Measurements from ENCODE around the gene CCL13.
"Not testable (repeated sequence)": the region's sequence is repeated elsewhere in the genome, so short reads cannot be mapped to it uniquely, and the experiment has no call there.

Gene CCL13

GRCh38 chr17:34356194-34356593 is at the start of gene CCL13:
CCL13 (plus strand) TSS chr17:34356480; CDS start chr17:34356527, 47 bp downstream.
- no peak for DNase-seq

- DNase-seq: no peak
Observed at GRCh38 chr17:34307110-34307509, 49.2 kb upstream of the CCL13 start.

- no peak for DNase-seq
Observed at GRCh38 chr17:34308371-34308770, 47.9 kb upstream of the CCL13 start.

- DNase-seq: no peak
Observed at GRCh38 chr17:34311291-34311690, 45.0 kb upstream of the CCL13 start.

- no peak for DNase-seq
Observed at GRCh38 chr17:34312080-34312479, 44.2 kb upstream of the CCL13 start.

- DNase-seq: no peak
Observed at GRCh38 chr17:34313164-34313563, 43.1 kb upstream of the CCL13 start.

GRCh38 chr17:34314279-34314678 is 42.0 kb upstream of the CCL13 start:
- DNase-seq: no peak

GRCh38 chr17:34318474-34318873 is 37.8 kb upstream of the CCL13 start:
- no peak for DNase-seq

- DNase-seq: no peak
Observed at GRCh38 chr17:34319039-34319483, 37.2 kb upstream of the CCL13 start, which contains the start of gene CCL8. CCL8 (plus strand) TSS chr17:34319435; CDS start chr17:34319502, 67 bp downstream.

- no peak for DNase-seq
Observed at GRCh38 chr17:34321964-34322363, 34.3 kb upstream of the CCL13 start.

- not testable (repeated sequence) for DNase-seq
Observed at GRCh38 chr17:34327580-34327979, 28.7 kb upstream of the CCL13 start.

- DNase-seq: no peak
Observed at GRCh38 chr17:34337701-34338100, 18.6 kb upstream of the CCL13 start.

GRCh38 chr17:34339138-34339770 is 17.0 kb upstream of the CCL13 start:
- DNase-seq: no peak

- no peak for DNase-seq
Observed at GRCh38 chr17:34341916-34342315, 14.4 kb upstream of the CCL13 start.

- no peak for DNase-seq
Observed at GRCh38 chr17:34347063-34347462, 9.2 kb upstream of the CCL13 start.

- no peak for DNase-seq
Observed at GRCh38 chr17:34349751-34350150, 6.5 kb upstream of the CCL13 start.

- DNase-seq: no peak
Observed at GRCh38 chr17:34351096-34351495, 5.2 kb upstream of the CCL13 start.

GRCh38 chr17:34352191-34352590 is 4.1 kb upstream of the CCL13 start:
- no peak for DNase-seq

- DNase-seq: no peak
Observed at GRCh38 chr17:34354637-34355036, 1.6 kb upstream of the CCL13 start.

- DNase-seq: no peak
Observed at GRCh38 chr17:34357398-34357797, 1.1 kb downstream of the CCL13 start.

- no peak for DNase-seq
Observed at GRCh38 chr17:34358631-34359030, 2.4 kb downstream of the CCL13 start.

GRCh38 chr17:34360601-34361270 is 4.5 kb downstream of the CCL13 start:
- no peak for DNase-seq

GRCh38 chr17:34361478-34362061 is 5.3 kb downstream of the CCL13 start:
- DNase-seq: peak in 2 of 4 experiments; percentile 6 to 30

GRCh38 chr17:34363183-34363661 is 6.9 kb downstream of the CCL13 start, which contains the start of gene CCL1:
CCL1 (minus strand) TSS chr17:34363233; CDS start chr17:34363161, 72 bp downstream.
- DNase-seq: no peak

All from activated naive CD4-positive, alpha-beta T cell (primary cell).